Osteoblast (primary cell): ENCODE measurements around the gene CHMP4B. TPM values are rescaled to one million over a fixed set of nuclear protein-coding genes. Genes with fewer than 3 reads are reported as not detected.

ENCODE experiments used
- DNase-seq: peaks from one replicate; pipeline ENCODE4 v3.0.0; 2011; ENCODE audit warnings: low spot score, mixed read lengths; ENCODE audit not compliant: insufficient read length; ENCODE audit errors: missing footprints
- H2AFZ ChIP-seq: 2 replicates; pipeline ENCODE4 v1.6.0; 2011; ENCODE audit warnings: mild to moderate bottlenecking, low read length
- H3K27ac ChIP-seq: 2 replicates; pipeline ENCODE4 v1.5.1; 2011; ENCODE audit warnings: mild to moderate bottlenecking, low read depth, low read length, moderate library complexity
- H3K27me3 ChIP-seq: 2 replicates; pipeline ENCODE4 v1.6.0; 2012; ENCODE audit warnings: mild to moderate bottlenecking, control low read depth, inconsistent platforms, low read length, moderate library complexity; ENCODE audit not compliant: insufficient read depth
- H3K36me3 ChIP-seq: 2 replicates; pipeline ENCODE4 v1.5.1; 2011; ENCODE audit warnings: mild to moderate bottlenecking, low read length, control low read depth, moderate library complexity; ENCODE audit not compliant: insufficient read depth
- H3K4me1 ChIP-seq: 2 replicates; pipeline ENCODE4 v1.5.1; 2011; ENCODE audit warnings: mild to moderate bottlenecking, low read length, control low read depth, moderate library complexity; ENCODE audit not compliant: insufficient read depth
- H3K4me2 ChIP-seq: 2 replicates; pipeline ENCODE4 v1.6.0; 2011; ENCODE audit warnings: mild to moderate bottlenecking, low read length; ENCODE audit not compliant: insufficient read depth
- H3K4me3 ChIP-seq: fragments of 200-600 bp; sonication (generic); 3 replicates; pipeline ENCODE4 v1.5.1; 2012; ENCODE audit warnings: mild to moderate bottlenecking, low read length, inconsistent platforms; ENCODE audit not compliant: insufficient read depth
- H3K79me2 ChIP-seq: 2 replicates; pipeline ENCODE4 v1.6.0; 2012; ENCODE audit warnings: mild to moderate bottlenecking, low read length, control low read depth, inconsistent platforms; ENCODE audit not compliant: insufficient read depth
- H3K9me3 ChIP-seq: 2 replicates; pipeline ENCODE4 v1.5.1; 2011; ENCODE audit warnings: low read depth, low read length, control low read depth
- H4K20me1 ChIP-seq: 2 replicates; pipeline ENCODE4 v1.6.0; 2012; ENCODE audit warnings: mild to moderate bottlenecking, low read length, control low read depth; ENCODE audit not compliant: insufficient read depth
- CTCF ChIP-seq: IDR thresholded peaks from 2 replicates; pipeline ENCODE4 v1.5.1; 2011; ENCODE audit warnings: mild to moderate bottlenecking, low read depth, low read length, moderate library complexity; ENCODE audit errors: extremely low read depth
- total RNA-seq: library from RNA; depleted of rRNA; stranded (reverse); fragments of >200 nt; gene quantifications from 2 replicates; pipeline ENCODE4 v1.2.3, GENCODE V29; 2012

The CHMP4B gene
- total RNA-seq, 1 donor: 40.9 TPM

- H3K36me3 ChIP-seq: no peaks in the 10 kb centered on the region
- no peak overlapping the region for H2AFZ ChIP-seq
- no peak for TF ChIP-seq CTCF
- no peaks in the 10 kb centered on the region for H3K9me3 ChIP-seq
- peaks cover 2% of the 10 kb centered on the region for H4K20me1 ChIP-seq
- DNase-seq: peak; percentile 65
- no peaks in the 10 kb centered on the region for H3K27me3 ChIP-seq
- H3K79me2 ChIP-seq: no peaks in the 10 kb centered on the region
- H3K4me2 ChIP-seq: no peak overlapping the region
- no peak overlapping the region for H3K27ac ChIP-seq
- no peak overlapping the region for H3K4me3 ChIP-seq
- H3K4me1 ChIP-seq: peaks cover 7% of the 10 kb centered on the region
Observed at GRCh38 chr20:33864324-33864963, 53.3 kb downstream of the CHMP4B start.

- no peaks in the 10 kb centered on the region for H4K20me1 ChIP-seq
- no peaks in the 10 kb centered on the region for H3K36me3 ChIP-seq
- TF ChIP-seq CTCF: no peak
- H3K4me1 ChIP-seq: peaks cover 7% of the 10 kb centered on the region
- H3K4me3 ChIP-seq: no peak overlapping the region
- no peak overlapping the region for H3K4me2 ChIP-seq
- DNase-seq: no peak
- H2AFZ ChIP-seq: no peak overlapping the region
- no peaks in the 10 kb centered on the region for H3K79me2 ChIP-seq
- no peak overlapping the region for H3K27ac ChIP-seq
- H3K9me3 ChIP-seq: no peaks in the 10 kb centered on the region
- H3K27me3 ChIP-seq: peaks cover 2% of the 10 kb centered on the region
Observed at GRCh38 chr20:33865761-33866370, 54.7 kb downstream of the CHMP4B start.

GRCh38 chr20:33866398-33867100 is 55.4 kb downstream of the CHMP4B start:
- Histone ChIP-seq H3K9me3 (no peaks in the 10 kb centered on the region), H3K4me1 (peaks cover 11% of the 10 kb centered on the region), H3K4me2 (no peak overlapping the region), H3K27ac (no peak overlapping the region), H3K36me3 (no peaks in the 10 kb centered on the region), H4K20me1 (no peaks in the 10 kb centered on the region), H2AFZ (no peak overlapping the region), H3K4me3 (no peak overlapping the region), H3K27me3 (peaks cover 2% of the 10 kb centered on the region), H3K79me2 (no peaks in the 10 kb centered on the region)
- DNase-seq: no peak
- no peak for TF ChIP-seq CTCF

- Histone ChIP-seq H3K4me3 (no peak overlapping the region), H3K36me3 (no peaks in the 10 kb centered on the region), H2AFZ (no peak overlapping the region), H3K79me2 (no peaks in the 10 kb centered on the region), H3K27me3 (peaks cover 2% of the 10 kb centered on the region), H3K4me2 (no peak overlapping the region), H3K27ac (no peak overlapping the region), H3K4me1 (peaks cover 9% of the 10 kb centered on the region), H3K9me3 (no peaks in the 10 kb centered on the region), H4K20me1 (no peaks in the 10 kb centered on the region)
- no peak for DNase-seq
- no peak for TF ChIP-seq CTCF
Observed at GRCh38 chr20:33868042-33868441, 56.9 kb downstream of the CHMP4B start.
